PFSK-1 (cell line): Measurements from ENCODE around the gene OR4D1.

ENCODE experiments used
- FOXP2 ChIP-seq: optimal IDR thresholded peaks from 2 replicates; pipeline ENCODE3; 2011; ENCODE audit warnings: borderline replicate concordance, control low read depth, inconsistent platforms; ENCODE audit not compliant: insufficient read depth; ENCODE audit errors: extremely low read length, extremely low read depth
- POLR2AphosphoS5 ChIP-seq: IDR thresholded peaks from 2 replicates; pipeline ENCODE4 v1.6.1; 2012; ENCODE audit warnings: low read depth, mild to moderate bottlenecking, control low read depth, low read length, moderate library complexity
- SIN3A ChIP-seq: IDR thresholded peaks from 2 replicates; pipeline ENCODE4 v1.6.1; 2012; ENCODE audit warnings: mild to moderate bottlenecking, low read length, moderate library complexity, borderline replicate concordance; ENCODE audit not compliant: insufficient read depth
- TAF1 ChIP-seq: IDR thresholded peaks from 2 replicates; pipeline ENCODE4 v1.6.1; 2012; ENCODE audit warnings: low read length, control low read depth, borderline replicate concordance; ENCODE audit not compliant: insufficient read depth
- TF ChIP-seq, protein P1 (sequence below), 2 experiments: IDR thresholded peaks; 2 replicates each; pipeline versions ENCODE4 v1.6.1 to v1.8.0; 2011 to 2012; ENCODE audit warnings: low read depth in 2 of 2, low read length in 2 of 2, control low read depth in 1 of 2, inconsistent platforms in 1 of 2, mild to moderate bottlenecking in 1 of 2, moderate library complexity in 1 of 2; ENCODE audit not compliant: insufficient read depth in 1 of 2

Gene OR4D1

DNA sequence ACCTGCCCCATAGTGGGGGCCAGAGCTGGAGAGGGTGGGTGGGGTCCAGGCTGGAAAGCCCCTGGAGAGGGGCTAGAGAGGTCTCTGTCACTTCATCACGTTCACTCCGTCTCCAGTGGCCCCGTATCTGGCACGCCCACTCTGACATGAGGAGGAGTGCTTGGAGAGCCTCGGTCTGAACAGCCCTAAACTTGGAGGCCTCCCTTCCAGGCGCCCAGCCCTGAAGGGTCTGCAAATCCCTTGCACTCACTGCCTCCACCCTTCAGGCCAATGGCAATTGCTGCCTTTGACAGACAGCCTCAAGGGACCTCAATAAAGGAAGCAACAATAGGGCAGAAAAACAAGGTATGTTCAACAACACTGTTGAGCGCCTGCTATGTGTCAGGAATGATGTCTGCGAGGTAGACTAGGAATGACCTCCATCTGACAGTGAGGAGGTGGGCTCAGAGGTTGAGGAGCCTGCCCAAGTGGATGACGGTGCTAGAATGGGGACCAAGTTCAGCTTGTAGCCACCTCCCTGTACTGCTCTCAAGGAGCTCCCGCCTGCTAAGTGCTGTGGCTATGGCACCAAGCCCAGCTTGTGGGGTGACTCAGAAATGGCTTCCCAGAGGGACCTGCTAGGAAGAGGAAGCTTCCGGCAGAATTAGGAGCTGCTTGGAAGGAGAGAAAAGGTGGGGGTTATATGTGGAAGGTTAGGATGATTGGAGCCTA, 41.4 kb downstream of the OR4D1 start:
- TF ChIP-seq TAF1 = no peak
- TF ChIP-seq, protein P1, sequence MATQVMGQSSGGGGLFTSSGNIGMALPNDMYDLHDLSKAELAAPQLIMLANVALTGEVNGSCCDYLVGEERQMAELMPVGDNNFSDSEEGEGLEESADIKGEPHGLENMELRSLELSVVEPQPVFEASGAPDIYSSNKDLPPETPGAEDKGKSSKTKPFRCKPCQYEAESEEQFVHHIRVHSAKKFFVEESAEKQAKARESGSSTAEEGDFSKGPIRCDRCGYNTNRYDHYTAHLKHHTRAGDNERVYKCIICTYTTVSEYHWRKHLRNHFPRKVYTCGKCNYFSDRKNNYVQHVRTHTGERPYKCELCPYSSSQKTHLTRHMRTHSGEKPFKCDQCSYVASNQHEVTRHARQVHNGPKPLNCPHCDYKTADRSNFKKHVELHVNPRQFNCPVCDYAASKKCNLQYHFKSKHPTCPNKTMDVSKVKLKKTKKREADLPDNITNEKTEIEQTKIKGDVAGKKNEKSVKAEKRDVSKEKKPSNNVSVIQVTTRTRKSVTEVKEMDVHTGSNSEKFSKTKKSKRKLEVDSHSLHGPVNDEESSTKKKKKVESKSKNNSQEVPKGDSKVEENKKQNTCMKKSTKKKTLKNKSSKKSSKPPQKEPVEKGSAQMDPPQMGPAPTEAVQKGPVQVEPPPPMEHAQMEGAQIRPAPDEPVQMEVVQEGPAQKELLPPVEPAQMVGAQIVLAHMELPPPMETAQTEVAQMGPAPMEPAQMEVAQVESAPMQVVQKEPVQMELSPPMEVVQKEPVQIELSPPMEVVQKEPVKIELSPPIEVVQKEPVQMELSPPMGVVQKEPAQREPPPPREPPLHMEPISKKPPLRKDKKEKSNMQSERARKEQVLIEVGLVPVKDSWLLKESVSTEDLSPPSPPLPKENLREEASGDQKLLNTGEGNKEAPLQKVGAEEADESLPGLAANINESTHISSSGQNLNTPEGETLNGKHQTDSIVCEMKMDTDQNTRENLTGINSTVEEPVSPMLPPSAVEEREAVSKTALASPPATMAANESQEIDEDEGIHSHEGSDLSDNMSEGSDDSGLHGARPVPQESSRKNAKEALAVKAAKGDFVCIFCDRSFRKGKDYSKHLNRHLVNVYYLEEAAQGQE (IDR thresholded peaks at IDR 0.05; ENCODE audit: insufficient read depth in 1 of 2, low read depth in 2 of 2, low read length in 2 of 2) = no peak
- no peak for TF ChIP-seq SIN3A
- no peak for TF ChIP-seq FOXP2
- TF ChIP-seq POLR2AphosphoS5 = no peak

DNA sequence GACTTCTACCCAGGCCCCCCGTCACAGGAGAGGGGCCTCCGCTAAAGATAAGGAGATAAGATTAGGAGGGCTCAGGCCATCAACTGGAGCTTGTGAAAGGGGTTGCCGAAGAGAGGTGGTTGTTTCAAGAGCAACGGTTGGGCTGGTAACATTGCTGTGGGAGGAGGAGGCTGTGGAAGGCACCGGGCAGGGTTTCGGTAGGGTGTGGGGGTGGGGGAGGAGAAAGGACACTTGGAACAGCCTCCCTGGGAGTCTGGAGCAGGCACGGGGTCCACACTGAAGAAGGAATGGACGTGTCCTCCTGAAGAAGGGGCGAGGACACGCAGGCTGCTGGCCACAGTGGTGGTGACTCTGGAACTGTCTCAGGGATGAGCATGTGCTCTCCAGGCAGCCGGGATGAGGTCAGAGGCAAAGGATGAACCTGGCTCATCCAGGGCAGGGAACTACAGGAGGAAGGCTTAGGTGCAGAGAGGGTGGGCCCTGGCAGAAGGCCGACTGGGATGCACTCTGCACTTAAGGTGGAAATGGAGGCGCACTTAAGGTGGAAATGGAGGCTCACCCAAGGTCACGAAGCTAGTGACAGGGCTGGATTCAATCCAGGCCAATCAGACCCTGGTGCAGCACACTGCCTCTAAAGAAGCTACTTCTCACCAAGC, 43.2 kb downstream of the OR4D1 start:
- TF ChIP-seq FOXP2 (no peak), TAF1 (no peak), SIN3A (no peak), POLR2AphosphoS5 (no peak)
- TF ChIP-seq, protein P1 (IDR thresholded peaks at IDR 0.05; ENCODE audit: insufficient read depth in 1 of 2, low read depth in 2 of 2, low read length in 2 of 2) = no peak

DNA sequence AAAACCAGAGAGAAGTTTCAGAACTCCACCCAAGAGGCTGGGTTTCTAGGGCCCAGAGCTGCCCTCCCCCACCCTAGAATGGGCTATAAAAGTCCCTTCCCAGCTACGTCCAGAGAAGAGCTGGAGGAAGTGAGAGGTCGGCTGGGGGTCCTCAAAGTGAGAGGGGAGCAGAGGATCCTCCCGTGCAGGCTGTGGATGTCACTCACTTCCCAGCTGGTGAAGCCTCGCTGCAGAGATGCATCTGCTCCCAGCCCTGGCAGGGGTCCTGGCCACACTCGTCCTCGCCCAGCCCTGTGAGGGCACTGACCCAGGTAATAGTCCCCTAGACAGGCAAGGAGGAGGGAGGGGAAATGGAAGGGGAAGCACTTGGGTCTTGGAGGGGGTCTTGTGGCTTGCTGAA, 44.4 kb downstream of the OR4D1 start, which contains the start of gene EPX:
TSS of gene EPX (plus strand) at position 115 of the 400 bp plus-strand sequence. CDS start at position 236, 121 bp downstream.
- TF ChIP-seq SIN3A = no peak
- no peak for TF ChIP-seq POLR2AphosphoS5
- TF ChIP-seq TAF1 = no peak
- TF ChIP-seq FOXP2 = no peak
- TF ChIP-seq, protein P1 (IDR thresholded peaks at IDR 0.05; ENCODE audit: insufficient read depth in 1 of 2, low read depth in 2 of 2, low read length in 2 of 2) = no peak

DNA sequence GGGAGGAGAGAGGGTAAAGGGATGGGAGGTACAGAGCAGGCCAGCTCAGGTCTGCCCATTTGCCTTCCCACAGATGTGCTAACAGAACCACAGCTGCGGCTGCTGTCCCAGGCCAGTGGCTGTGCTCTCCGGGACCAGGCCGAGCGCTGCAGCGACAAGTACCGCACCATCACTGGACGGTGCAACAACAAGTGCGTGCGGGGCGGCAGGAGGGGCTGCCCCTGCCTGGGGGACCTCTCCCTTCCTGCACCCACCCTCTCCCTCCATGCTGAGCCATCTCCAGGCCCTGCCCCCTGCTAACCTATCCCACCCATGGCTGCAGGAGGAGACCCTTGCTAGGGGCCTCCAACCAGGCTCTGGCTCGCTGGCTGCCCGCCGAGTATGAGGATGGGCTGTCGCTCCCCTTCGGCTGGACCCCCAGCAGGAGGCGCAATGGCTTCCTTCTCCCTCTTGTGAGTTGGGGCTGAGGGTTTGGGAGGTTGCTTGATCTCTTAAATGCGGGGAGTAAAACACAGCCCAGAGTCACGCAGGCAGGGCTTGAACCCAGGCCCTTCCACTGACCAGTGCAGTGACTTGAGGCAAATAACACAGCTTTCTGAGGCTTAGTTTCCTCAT, 45.6 kb downstream of the OR4D1 start:
- no peak for TF ChIP-seq POLR2AphosphoS5
- TF ChIP-seq, protein P1 (IDR thresholded peaks at IDR 0.05; ENCODE audit: insufficient read depth in 1 of 2, low read depth in 2 of 2, low read length in 2 of 2) = no peak
- TF ChIP-seq FOXP2 = no peak
- TF ChIP-seq SIN3A = no peak
- TF ChIP-seq TAF1 = no peak
